GM23338 (cell line): ENCODE data around the gene TOMM70. TPM values are rescaled to one million over a fixed set of nuclear protein-coding genes. Genes with fewer than 3 reads are reported as not detected.
A peak's percentile ranks its signal among the peaks of the same experiment; 100 is the strongest.

Experiments used
- ATAC-seq: fragments of 200-7000 bp; cut with Tn5 transposase; 3 replicates; pipeline ENCODE4 v1.9.1; 2020
- DNase-seq: peaks from one replicate; pipeline ENCODE4 v3.0.0-alpha.2; 2015; ENCODE audit warnings: low spot score
- H2AFZ ChIP-seq: fragments of 200-600 bp; sonication (generic); 2 replicates; pipeline ENCODE4 v1.8.0; 2016; ENCODE audit warnings: antibody characterized with exemption, mild to moderate bottlenecking, moderate library complexity
- H3F3A ChIP-seq: fragments of 200-600 bp; sonication (generic); replicated peaks from 2 replicates; pipeline ENCODE4 v1.8.0; 2017; ENCODE audit warnings: antibody characterized with exemption, mixed run types, low read depth
- H3K27ac ChIP-seq: fragments of 200-600 bp; sonication (generic); 2 replicates; pipeline ENCODE4 v1.6.1; 2016; ENCODE audit warnings: low read depth
- H3K27me3 ChIP-seq: fragments of 200-600 bp; sonication (generic); 2 replicates; pipeline ENCODE4 v1.8.0; 2016; ENCODE audit warnings: mild to moderate bottlenecking, mixed run types, moderate library complexity; ENCODE audit not compliant: insufficient read depth
- H3K36me3 ChIP-seq: fragments of 200-600 bp; sonication (generic); 2 replicates; pipeline ENCODE4 v1.8.0; 2016; ENCODE audit warnings: mild to moderate bottlenecking; ENCODE audit not compliant: insufficient read depth
- H3K4me1 ChIP-seq: fragments of 200-600 bp; sonication (generic); 2 replicates; pipeline ENCODE4 v1.8.0; 2016; ENCODE audit warnings: mild to moderate bottlenecking, moderate library complexity; ENCODE audit not compliant: insufficient read depth
- H3K4me2 ChIP-seq: fragments of 200-600 bp; sonication (generic); 2 replicates; pipeline ENCODE4 v1.7.1; 2017; ENCODE audit warnings: mixed run types
- H3K4me3 ChIP-seq: fragments of 200-600 bp; sonication (generic); 2 replicates; pipeline ENCODE4 v1.6.1; 2016; ENCODE audit warnings: mixed run types
- H3K79me2 ChIP-seq: fragments of 200-600 bp; sonication (generic); replicated peaks from 2 replicates; pipeline ENCODE4 v1.8.0; 2017; ENCODE audit warnings: mild to moderate bottlenecking; ENCODE audit not compliant: insufficient read depth
- H3K9me2 ChIP-seq: fragments of 200-600 bp; sonication (generic); 2 replicates; pipeline ENCODE4 v1.8.0; 2017; ENCODE audit not compliant: insufficient read depth
- H4K20me1 ChIP-seq: fragments of 200-600 bp; sonication (generic); replicated peaks from 2 replicates; pipeline ENCODE4 v1.8.0; 2017; ENCODE audit warnings: mild to moderate bottlenecking; ENCODE audit not compliant: insufficient read depth
- H3K27ac Mint-ChIP-seq: 2 replicates; pipeline ENCODE4 v1.8.0; 2020; ENCODE audit warnings: inconsistent platforms, mild to moderate bottlenecking, moderate library complexity, mixed read lengths
- H3K27me3 Mint-ChIP-seq: 3 replicates; pipeline ENCODE4 v1.8.0; 2022; ENCODE audit warnings: low read depth, mild to moderate bottlenecking, moderate library complexity, mixed read lengths, inconsistent platforms; ENCODE audit not compliant: insufficient read depth, poor library complexity
- H3K36me3 Mint-ChIP-seq: 3 replicates; pipeline ENCODE4 v1.8.0; 2021; ENCODE audit warnings: low read depth, mild to moderate bottlenecking, inconsistent platforms, moderate library complexity, mixed read lengths
- H3K4me1 Mint-ChIP-seq: 3 replicates; pipeline ENCODE4 v1.8.0; 2020; ENCODE audit warnings: mild to moderate bottlenecking, inconsistent platforms, mixed read lengths
- H3K4me3 Mint-ChIP-seq: 3 replicates; pipeline ENCODE4 v1.8.0; 2021; ENCODE audit warnings: moderate library complexity, mild to moderate bottlenecking, inconsistent platforms, mixed read lengths
- H3K9me3 Mint-ChIP-seq: 3 replicates; pipeline ENCODE4 v1.8.0; 2020; ENCODE audit warnings: moderate library complexity, mild to moderate bottlenecking, inconsistent platforms, mixed read lengths
- NANOG ChIP-seq: IDR thresholded peaks from 2 replicates; pipeline ENCODE4 v1.6.1; 2016; ENCODE audit warnings: antibody characterized with exemption, borderline replicate concordance
- ZNF331 ChIP-seq: fragments of 250-450 bp; sonication (Bioruptor Pico); IDR thresholded peaks from 2 replicates; pipeline ENCODE4 v1.5.0; 2020; ENCODE audit warnings: low read depth, mild to moderate bottlenecking, moderate library complexity
- polyA plus RNA-seq: library from polyadenylated mRNA; unstranded; fragments of >200 nt; fragmentation: Nextera tagmentation; extraction: Ambion mirVana; gene quantifications from 2 replicates; pipeline ENCODE4 v1.2.1, GENCODE V29; 2016
- total RNA-seq: library from RNA; depleted of rRNA; stranded (reverse); fragments of >200 nt; shearing (Covaris generic); gene quantifications from 2 replicates; pipeline ENCODE4 v1.2.3, GENCODE V29; 2014
- TF ChIP-seq, protein P1 (sequence below), 2 experiments: fragments of 200-600 bp in 1 of 2; sonication (generic) in 1 of 2; conservative IDR thresholded peaks; 2 replicates each; pipeline versions ENCODE4 v1.5.1 to v1.6.1; 2016 to 2017; ENCODE audit warnings: antibody characterized with exemption in 2 of 2, low read depth in 2 of 2, mild to moderate bottlenecking in 2 of 2, moderate library complexity in 1 of 2
- TF ChIP-seq, protein P2 (sequence below): IDR thresholded peaks from one replicate; pipeline ENCODE4 v1.6.1; 2018; ENCODE audit warnings: antibody characterized with exemption; ENCODE audit not compliant: unreplicated experiment

TOMM70 gene
- total and polyA plus RNA-seq, 2 experiments from 2014 or later, result 29.5 to 66.8 TPM

GRCh38 chr3:100416176-100416575 lies 15.3 kb upstream of the TOMM70 start:
- H3K27ac Mint-ChIP-seq, result no peak overlapping the region
- no peak overlapping the region for H3K4me3 ChIP-seq
- H4K20me1 ChIP-seq, result 0 out of 2 replicates have a peak, but pooled peaks cover 5% of the 10 kb centered on the region
- peaks cover 3% of the 10 kb centered on the region for H3K27me3 Mint-ChIP-seq
- H3K27me3 ChIP-seq, result no peaks in the 10 kb centered on the region
- TF ChIP-seq, protein P1, sequence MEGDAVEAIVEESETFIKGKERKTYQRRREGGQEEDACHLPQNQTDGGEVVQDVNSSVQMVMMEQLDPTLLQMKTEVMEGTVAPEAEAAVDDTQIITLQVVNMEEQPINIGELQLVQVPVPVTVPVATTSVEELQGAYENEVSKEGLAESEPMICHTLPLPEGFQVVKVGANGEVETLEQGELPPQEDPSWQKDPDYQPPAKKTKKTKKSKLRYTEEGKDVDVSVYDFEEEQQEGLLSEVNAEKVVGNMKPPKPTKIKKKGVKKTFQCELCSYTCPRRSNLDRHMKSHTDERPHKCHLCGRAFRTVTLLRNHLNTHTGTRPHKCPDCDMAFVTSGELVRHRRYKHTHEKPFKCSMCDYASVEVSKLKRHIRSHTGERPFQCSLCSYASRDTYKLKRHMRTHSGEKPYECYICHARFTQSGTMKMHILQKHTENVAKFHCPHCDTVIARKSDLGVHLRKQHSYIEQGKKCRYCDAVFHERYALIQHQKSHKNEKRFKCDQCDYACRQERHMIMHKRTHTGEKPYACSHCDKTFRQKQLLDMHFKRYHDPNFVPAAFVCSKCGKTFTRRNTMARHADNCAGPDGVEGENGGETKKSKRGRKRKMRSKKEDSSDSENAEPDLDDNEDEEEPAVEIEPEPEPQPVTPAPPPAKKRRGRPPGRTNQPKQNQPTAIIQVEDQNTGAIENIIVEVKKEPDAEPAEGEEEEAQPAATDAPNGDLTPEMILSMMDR (conservative IDR thresholded peaks at IDR 0.05; ENCODE audit: low read depth in 2 of 2), result no peak
- TF ChIP-seq, protein P2, sequence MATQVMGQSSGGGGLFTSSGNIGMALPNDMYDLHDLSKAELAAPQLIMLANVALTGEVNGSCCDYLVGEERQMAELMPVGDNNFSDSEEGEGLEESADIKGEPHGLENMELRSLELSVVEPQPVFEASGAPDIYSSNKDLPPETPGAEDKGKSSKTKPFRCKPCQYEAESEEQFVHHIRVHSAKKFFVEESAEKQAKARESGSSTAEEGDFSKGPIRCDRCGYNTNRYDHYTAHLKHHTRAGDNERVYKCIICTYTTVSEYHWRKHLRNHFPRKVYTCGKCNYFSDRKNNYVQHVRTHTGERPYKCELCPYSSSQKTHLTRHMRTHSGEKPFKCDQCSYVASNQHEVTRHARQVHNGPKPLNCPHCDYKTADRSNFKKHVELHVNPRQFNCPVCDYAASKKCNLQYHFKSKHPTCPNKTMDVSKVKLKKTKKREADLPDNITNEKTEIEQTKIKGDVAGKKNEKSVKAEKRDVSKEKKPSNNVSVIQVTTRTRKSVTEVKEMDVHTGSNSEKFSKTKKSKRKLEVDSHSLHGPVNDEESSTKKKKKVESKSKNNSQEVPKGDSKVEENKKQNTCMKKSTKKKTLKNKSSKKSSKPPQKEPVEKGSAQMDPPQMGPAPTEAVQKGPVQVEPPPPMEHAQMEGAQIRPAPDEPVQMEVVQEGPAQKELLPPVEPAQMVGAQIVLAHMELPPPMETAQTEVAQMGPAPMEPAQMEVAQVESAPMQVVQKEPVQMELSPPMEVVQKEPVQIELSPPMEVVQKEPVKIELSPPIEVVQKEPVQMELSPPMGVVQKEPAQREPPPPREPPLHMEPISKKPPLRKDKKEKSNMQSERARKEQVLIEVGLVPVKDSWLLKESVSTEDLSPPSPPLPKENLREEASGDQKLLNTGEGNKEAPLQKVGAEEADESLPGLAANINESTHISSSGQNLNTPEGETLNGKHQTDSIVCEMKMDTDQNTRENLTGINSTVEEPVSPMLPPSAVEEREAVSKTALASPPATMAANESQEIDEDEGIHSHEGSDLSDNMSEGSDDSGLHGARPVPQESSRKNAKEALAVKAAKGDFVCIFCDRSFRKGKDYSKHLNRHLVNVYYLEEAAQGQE, result no peak
- TF ChIP-seq ZNF331 (CRISPR knock-in tag), result no peak
- DNase-seq, result no peak
- peaks cover 38% of the 10 kb centered on the region for H3K4me1 ChIP-seq
- peaks cover 48% of the 10 kb centered on the region for H3K4me1 Mint-ChIP-seq
- 0 out of 2 replicates have a peak, but pooled peaks cover 4% of the 10 kb centered on the region for H3F3A ChIP-seq
- ATAC-seq, result no peak
- no peaks in the 10 kb centered on the region for H3K36me3 ChIP-seq
- H2AFZ ChIP-seq, result no peak overlapping the region
- no peak overlapping the region for H3K4me3 Mint-ChIP-seq
- H3K36me3 Mint-ChIP-seq, result peaks cover 19% of the 10 kb centered on the region
- peaks cover 3% of the 10 kb centered on the region; the same call in 1 of the 2 replicates for H3K9me2 ChIP-seq
- H3K27ac ChIP-seq, result no peak overlapping the region
- H3K9me3 Mint-ChIP-seq, result no peaks in the 10 kb centered on the region; the same call in 2 of the 3 replicates
- H3K79me2 ChIP-seq, result peaks cover 4% of the 10 kb centered on the region; the same call in 1 of the 2 replicates
- H3K4me2 ChIP-seq, result no peak overlapping the region

- ATAC-seq (peak; percentile 73), DNase-seq (peak; percentile 27)
- Histone ChIP-seq H3K4me2 (peak overlapping the region; percentile 62), H3K79me2 (peaks cover 8% of the 10 kb centered on the region; the same call in 1 of the 2 replicates), H2AFZ (no peak overlapping the region), H3K4me3 (peak overlapping the region; percentile 0; the same call in 1 of the 2 replicates), H3K27ac (no peak overlapping the region), H4K20me1 (0 out of 2 replicates have a peak, but pooled peaks cover 5% of the 10 kb centered on the region), H3K4me1 (peaks cover 38% of the 10 kb centered on the region), H3F3A (0 out of 2 replicates have a peak, but pooled peaks cover 4% of the 10 kb centered on the region), H3K36me3 (no peaks in the 10 kb centered on the region), H3K27me3 (no peaks in the 10 kb centered on the region), H3K9me2 (no peaks in the 10 kb centered on the region)
- H3K27ac Mint-ChIP-seq, result no peak overlapping the region
- H3K4me1 Mint-ChIP-seq, result peaks cover 43% of the 10 kb centered on the region
- peaks cover 3% of the 10 kb centered on the region; the same call in 2 of the 3 replicates for H3K9me3 Mint-ChIP-seq
- H3K4me3 Mint-ChIP-seq, result no peak overlapping the region
- H3K27me3 Mint-ChIP-seq, result peaks cover 1% of the 10 kb centered on the region
- peak; percentile 96 for TF ChIP-seq NANOG
- TF ChIP-seq, protein P2, result no peak
- H3K36me3 Mint-ChIP-seq, result peaks cover 34% of the 10 kb centered on the region
Observed at GRCh38 chr3:100413613-100414012, 12.7 kb upstream of the TOMM70 start.
